Type B pancreatic cell (in vitro differentiated cells): ENCODE data around the gene PDE3B. TPM values are rescaled to one million over a fixed set of nuclear protein-coding genes. Genes with fewer than 3 reads are reported as not detected.
A peak's percentile ranks its signal among the peaks of the same experiment; 100 is the strongest.

Source experiments
- DNase-seq: peaks from one replicate; pipeline ENCODE4 v3.0.0; 2021; ENCODE audit warnings: mixed read lengths; ENCODE audit not compliant: unreplicated experiment; ENCODE audit errors: extremely low spot score
- H3K27ac Mint-ChIP-seq: 2 replicates; pipeline ENCODE4 v1.8.0; 2021; ENCODE audit warnings: mild to moderate bottlenecking, mixed read lengths
- H3K27me3 Mint-ChIP-seq: 2 replicates; pipeline ENCODE4 v1.8.0; 2021; ENCODE audit warnings: mixed read lengths
- H3K36me3 Mint-ChIP-seq: 2 replicates; pipeline ENCODE4 v1.8.0; 2021; ENCODE audit warnings: mixed read lengths
- H3K4me1 Mint-ChIP-seq: one replicate; pipeline ENCODE4 v1.8.0; 2021; ENCODE audit warnings: mixed read lengths; ENCODE audit not compliant: unreplicated experiment
- H3K4me3 Mint-ChIP-seq: 2 replicates; pipeline ENCODE4 v1.8.0; 2021; ENCODE audit warnings: mild to moderate bottlenecking, mixed read lengths
- H3K9me3 Mint-ChIP-seq: 2 replicates; pipeline ENCODE4 v1.8.0; 2021; ENCODE audit warnings: mixed read lengths
- CTCF ChIP-seq: fragments of 200-600 bp; sonication (generic); conservative IDR thresholded peaks from 2 replicates; pipeline ENCODE4 v1.5.0; 2021; ENCODE audit warnings: antibody characterized with exemption, mild to moderate bottlenecking
- total RNA-seq: library from RNA; stranded (reverse); gene quantifications from 2 replicates; pipeline ENCODE4 v1.2.1, GENCODE V29; 2021; ENCODE audit warnings: low replicate concordance

The PDE3B gene
- total RNA-seq, 1 donor from 2014 or later, result 16.6 TPM

- peak; percentile 90 for DNase-seq
- Mint-ChIP-seq H3K4me1 (peaks cover 14% of the 10 kb centered on the region), H3K27ac (peak overlapping the region; percentile 92), H3K4me3 (peak overlapping the region; percentile 97), H3K27me3 (no peaks in the 10 kb centered on the region), H3K9me3 (no peaks in the 10 kb centered on the region), H3K36me3 (peaks cover 3% of the 10 kb centered on the region)
- peak; percentile 19 for TF ChIP-seq CTCF
Observed at GRCh38 chr11:14891143-14892035, 247.8 kb downstream of the PDE3B start.

GRCh38 chr11:14892036-14892556 lies 248.5 kb downstream of the PDE3B start, which contains the start of gene CYP2R1:
Gene CYP2R1, minus strand, starts transcription at chr11:14892231. Its CDS starts 26 bp downstream, at chr11:14892205.
- TF ChIP-seq CTCF, result no peak
- Mint-ChIP-seq H3K9me3 (no peaks in the 10 kb centered on the region), H3K4me1 (peaks cover 7% of the 10 kb centered on the region), H3K4me3 (peak within 1 kb of the TSS; percentile 97), H3K27ac (peak within 1 kb of the TSS; percentile 92), H3K27me3 (no peaks in the 10 kb centered on the region), H3K36me3 (peaks cover 3% of the 10 kb centered on the region)
- DNase-seq, result peak; percentile 90

GRCh38 chr11:14892577-14892976 lies 249.0 kb downstream of the PDE3B start:
- Mint-ChIP-seq H3K27me3 (no peaks in the 10 kb centered on the region), H3K4me3 (peak overlapping the region; percentile 86), H3K9me3 (no peaks in the 10 kb centered on the region), H3K27ac (peak overlapping the region; percentile 69), H3K4me1 (peaks cover 7% of the 10 kb centered on the region), H3K36me3 (peaks cover 3% of the 10 kb centered on the region)
- no peak for DNase-seq
- no peak for TF ChIP-seq CTCF

- H3K4me3 Mint-ChIP-seq, result no peak overlapping the region
- no peaks in the 10 kb centered on the region for H3K9me3 Mint-ChIP-seq
- peaks cover 3% of the 10 kb centered on the region for H3K4me1 Mint-ChIP-seq
- peaks cover 3% of the 10 kb centered on the region for H3K36me3 Mint-ChIP-seq
- no peak for TF ChIP-seq CTCF
- no peaks in the 10 kb centered on the region for H3K27me3 Mint-ChIP-seq
- no peak for DNase-seq
- H3K27ac Mint-ChIP-seq, result peak overlapping the region; percentile 3
Observed at GRCh38 chr11:14894657-14895598, 251.3 kb downstream of the PDE3B start.

GRCh38 chr11:14898355-14898754 lies 254.8 kb downstream of the PDE3B start:
- no peak for TF ChIP-seq CTCF
- H3K4me1 Mint-ChIP-seq, result no peaks in the 10 kb centered on the region
- no peak overlapping the region for H3K27ac Mint-ChIP-seq
- H3K27me3 Mint-ChIP-seq, result no peaks in the 10 kb centered on the region
- no peaks in the 10 kb centered on the region for H3K9me3 Mint-ChIP-seq
- H3K4me3 Mint-ChIP-seq, result no peak overlapping the region
- no peak for DNase-seq
- H3K36me3 Mint-ChIP-seq, result no peaks in the 10 kb centered on the region
